NCI-H82 (cell line): Measurements from ENCODE around the gene ACOT8.
"Not testable (repeated sequence)": the region's sequence is repeated elsewhere in the genome, so short reads cannot be mapped to it uniquely, and the experiment has no call there.

ENCODE experiments used
- DNase-seq: peaks from one replicate; lab custom pipeline; 2025; lab: John Stamatoyannopoulos, UW

The ACOT8 gene

GRCh38 chr20:45887346-45887715 lies 30.1 kb upstream of the ACOT8 start, which contains the start of gene SPATA25:
TSS of gene SPATA25 (minus strand) at chr20:45887622. CDS start at chr20:45887590, 32 bp downstream.
- no peak for DNase-seq

GRCh38 chr20:45886590-45887345 lies 29.6 kb upstream of the ACOT8 start:
- no peak for DNase-seq

GRCh38 chr20:45883100-45883469 lies 25.9 kb upstream of the ACOT8 start:
- DNase-seq: no peak

GRCh38 chr20:45882469-45883099 lies 25.4 kb upstream of the ACOT8 start:
- DNase-seq: no peak

GRCh38 chr20:45880988-45881788 lies 24.0 kb upstream of the ACOT8 start, which contains the start of gene ZSWIM1:
TSS of gene ZSWIM1 (plus strand) at chr20:45881227. CDS start at chr20:45882593, 1,366 bp downstream.
- DNase-seq: peak; percentile 100

GRCh38 chr20:45878076-45878761 lies 21.0 kb upstream of the ACOT8 start:
- peak; percentile 86 for DNase-seq

- DNase-seq: no peak
Measured at GRCh38 chr20:45874576-45874975, 17.4 kb upstream of the ACOT8 start.

- DNase-seq: not testable (repeated sequence)
Measured at GRCh38 chr20:45874104-45874481, 16.9 kb upstream of the ACOT8 start.

GRCh38 chr20:45873409-45874103 lies 16.4 kb upstream of the ACOT8 start:
- no peak for DNase-seq

GRCh38 chr20:45872626-45873025 lies 15.4 kb upstream of the ACOT8 start:
- DNase-seq: no peak

GRCh38 chr20:45867819-45868176 lies 10.6 kb upstream of the ACOT8 start:
- DNase-seq: no peak

- DNase-seq: no peak
Measured at GRCh38 chr20:45867136-45867818, 10.1 kb upstream of the ACOT8 start.

- no peak for DNase-seq
Measured at GRCh38 chr20:45866454-45866853, 9.3 kb upstream of the ACOT8 start.

- DNase-seq: no peak
Measured at GRCh38 chr20:45863543-45864470, 6.6 kb upstream of the ACOT8 start.

- DNase-seq: peak; percentile 86
Measured at GRCh38 chr20:45861221-45862075, 4.3 kb upstream of the ACOT8 start.

- peak; percentile 95 for DNase-seq
Measured at GRCh38 chr20:45860560-45861220, 3.5 kb upstream of the ACOT8 start.

- no peak for DNase-seq
Measured at GRCh38 chr20:45859916-45860315, 2.7 kb upstream of the ACOT8 start.

GRCh38 chr20:45857882-45858216 lies 657 bp upstream of the ACOT8 start:
- DNase-seq: peak; percentile 68

- DNase-seq: no peak
Measured at GRCh38 chr20:45853484-45853883, 3.7 kb downstream of the ACOT8 start.
